GM18858 (cell line): ENCODE results near the gene DHRS12.

Source experiments
- ATAC-seq: cut with Tn5 transposase; IDR thresholded peaks from one replicate; pipeline ENCODE4 v1.9.1; 2021; ENCODE audit not compliant: unreplicated experiment

DHRS12 gene

GRCh38 chr13:51803422-51804294 is at the start of gene DHRS12:
Gene DHRS12, minus strand, starts transcription at chr13:51804163. Its CDS starts 4,504 bp downstream, at chr13:51799659.
- ATAC-seq = peak; percentile 67

- ATAC-seq = no peak
Measured at GRCh38 chr13:51849145-51850101, 45.5 kb upstream of the DHRS12 start.

DNA sequence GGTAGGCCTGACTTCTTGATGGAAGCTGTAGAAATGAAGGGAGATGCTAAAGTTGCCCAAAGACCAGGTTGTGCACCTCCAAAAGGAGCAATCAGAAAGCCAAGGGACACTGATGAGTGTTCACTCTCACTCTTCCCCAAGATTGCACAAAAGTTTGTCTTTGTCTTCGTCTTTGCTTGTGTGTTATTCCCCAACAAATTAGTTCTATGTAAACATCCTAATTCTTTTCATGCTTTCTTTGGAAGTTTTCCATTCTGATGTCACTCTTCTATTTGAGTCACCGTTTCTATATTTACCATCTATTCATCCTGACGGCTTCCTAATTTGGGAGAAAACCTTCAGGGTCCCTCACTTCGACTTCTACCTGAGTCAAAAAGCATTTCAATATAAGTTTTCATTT is 44.7 kb upstream of the DHRS12 start:
- no peak for ATAC-seq

- ATAC-seq = no peak
Measured at GRCh38 chr13:51846756-51847155, 42.8 kb upstream of the DHRS12 start.

GRCh38 chr13:51845574-51846318 is 41.8 kb upstream of the DHRS12 start:
- ATAC-seq = no peak

- no peak for ATAC-seq
Measured at GRCh38 chr13:51844862-51845573, 41.1 kb upstream of the DHRS12 start, which contains the start of gene TMEM272. Gene TMEM272, minus strand, starts transcription at chr13:51845177. Its CDS starts 6,647 bp downstream, at chr13:51838530.

GRCh38 chr13:51843529-51843928 is 39.6 kb upstream of the DHRS12 start:
- no peak for ATAC-seq

GRCh38 chr13:51841732-51842131 is 37.8 kb upstream of the DHRS12 start:
- no peak for ATAC-seq

- no peak for ATAC-seq
Measured at GRCh38 chr13:51840917-51841316, 37.0 kb upstream of the DHRS12 start.

- ATAC-seq = no peak
Measured at GRCh38 chr13:51839711-51840540, 36.0 kb upstream of the DHRS12 start.

- ATAC-seq = no peak
Measured at GRCh38 chr13:51838240-51838846, 34.4 kb upstream of the DHRS12 start.

DNA sequence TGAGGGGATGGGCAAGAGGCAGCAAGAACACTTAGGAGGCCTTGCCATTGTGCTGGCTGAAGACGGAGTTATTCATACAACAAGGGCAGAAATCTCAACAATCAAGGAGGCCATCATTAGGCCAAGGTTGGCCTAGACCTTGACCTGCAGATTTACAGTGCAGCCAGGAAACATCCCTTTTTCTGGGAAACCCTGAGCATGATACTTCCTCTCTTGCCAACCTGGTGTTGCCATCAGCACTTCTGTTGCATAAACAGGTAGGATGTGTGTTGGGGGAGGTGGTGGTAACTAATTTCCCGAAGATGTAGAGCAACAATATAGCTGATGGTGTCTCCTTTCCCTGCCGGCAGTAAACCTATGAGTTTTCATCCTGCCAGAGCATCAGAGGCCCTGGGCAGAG is 33.1 kb upstream of the DHRS12 start:
- ATAC-seq = no peak

GRCh38 chr13:51834581-51835171 is 30.7 kb upstream of the DHRS12 start:
- no peak for ATAC-seq

GRCh38 chr13:51833980-51834379 is 30.0 kb upstream of the DHRS12 start:
- no peak for ATAC-seq

- peak; percentile 72 for ATAC-seq
Measured at GRCh38 chr13:51832471-51833152, 28.6 kb upstream of the DHRS12 start.

- ATAC-seq = no peak
Measured at GRCh38 chr13:51831519-51831918, 27.6 kb upstream of the DHRS12 start.

DNA sequence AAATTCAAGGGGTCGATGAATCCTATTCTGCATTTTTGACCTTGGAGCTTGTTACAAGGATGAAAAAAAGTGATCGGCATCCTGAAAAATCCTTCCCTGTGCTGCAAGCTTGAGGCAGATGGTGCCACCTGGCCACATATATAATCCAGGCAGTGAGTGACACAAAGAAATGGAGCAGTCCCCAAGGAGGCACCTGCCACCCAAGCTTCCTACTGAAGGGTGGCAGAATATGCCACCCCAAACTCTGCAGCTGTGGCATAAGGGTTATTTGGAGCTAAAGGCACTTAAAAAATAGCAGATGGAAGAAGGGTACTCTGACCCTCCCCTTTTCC is 25.6 kb upstream of the DHRS12 start:
- ATAC-seq = no peak
